ENCODE results near the gene FCHSD2.
"Not testable (repeated sequence)": the region's sequence is repeated elsewhere in the genome, so short reads cannot be mapped to it uniquely, and the experiment has no call there.

The FCHSD2 gene

GRCh38 chr11:72833811-72834493, 308.2 kb downstream of the FCHSD2 start:
- no peak for DNase-seq (ENCODE audit: low read depth)

- no peak for DNase-seq (ENCODE audit: low read depth)
These were observed 308.9 kb downstream of the FCHSD2 start for GRCh38 chr11:72833083-72833733.

GRCh38 chr11:72832301-72833082, 309.6 kb downstream of the FCHSD2 start:
- no peak for DNase-seq (ENCODE audit: low read depth)

GRCh38 chr11:72831521-72832300, 310.4 kb downstream of the FCHSD2 start:
- DNase-seq (ENCODE audit: low read depth) = peak; percentile 38

GRCh38 chr11:72829884-72830533, 312.1 kb downstream of the FCHSD2 start:
- DNase-seq (ENCODE audit: low read depth) = no peak

- no peak for DNase-seq (ENCODE audit: low read depth)
These were observed 312.9 kb downstream of the FCHSD2 start for GRCh38 chr11:72829178-72829577.

DNA sequence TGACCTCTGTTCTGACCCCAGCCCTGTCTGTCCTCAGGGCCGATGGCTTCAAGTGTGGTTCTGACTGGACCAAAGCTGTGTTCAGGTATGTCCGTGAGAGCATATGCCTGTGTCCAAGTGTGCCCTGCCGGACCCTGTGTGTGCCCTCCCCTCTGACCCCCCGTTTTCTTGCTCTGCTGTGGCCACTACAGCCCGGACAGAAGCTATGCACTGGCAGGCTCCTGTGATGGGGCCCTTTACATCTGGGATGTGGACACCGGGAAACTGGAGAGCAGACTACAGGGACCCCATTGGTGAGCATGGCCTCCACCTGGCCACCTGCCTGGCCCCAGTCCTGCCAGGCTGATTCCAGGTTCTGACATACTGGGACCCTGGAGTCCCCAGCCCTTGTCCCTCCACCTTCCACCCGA, 313.4 kb downstream of the FCHSD2 start:
- no peak for DNase-seq (ENCODE audit: low read depth)

DNA sequence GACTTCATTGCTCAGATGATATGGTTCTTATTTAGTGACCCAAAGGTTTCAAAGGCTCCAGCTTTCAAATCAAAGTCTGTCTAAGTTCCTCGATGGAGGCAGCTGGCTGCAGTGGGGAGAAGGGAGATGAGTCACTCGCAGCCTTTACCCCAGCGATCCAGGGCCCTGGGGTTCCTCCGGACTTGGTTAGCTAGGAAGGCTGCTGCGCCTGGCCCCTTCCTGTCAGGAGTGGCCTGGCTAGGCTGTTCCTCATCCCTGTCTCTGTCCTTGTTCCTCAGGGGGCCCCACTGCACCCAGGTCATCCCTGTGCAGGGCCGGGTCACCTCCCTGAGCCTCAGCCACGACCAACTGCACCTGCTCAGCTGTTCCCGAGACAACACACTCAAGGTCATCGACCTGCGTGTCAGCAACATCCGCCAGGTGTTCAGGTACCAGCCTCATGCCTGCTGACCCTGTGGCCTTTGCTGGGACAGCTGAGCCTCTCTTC, 314.0 kb downstream of the FCHSD2 start:
- no peak for DNase-seq (ENCODE audit: low read depth)

DNA sequence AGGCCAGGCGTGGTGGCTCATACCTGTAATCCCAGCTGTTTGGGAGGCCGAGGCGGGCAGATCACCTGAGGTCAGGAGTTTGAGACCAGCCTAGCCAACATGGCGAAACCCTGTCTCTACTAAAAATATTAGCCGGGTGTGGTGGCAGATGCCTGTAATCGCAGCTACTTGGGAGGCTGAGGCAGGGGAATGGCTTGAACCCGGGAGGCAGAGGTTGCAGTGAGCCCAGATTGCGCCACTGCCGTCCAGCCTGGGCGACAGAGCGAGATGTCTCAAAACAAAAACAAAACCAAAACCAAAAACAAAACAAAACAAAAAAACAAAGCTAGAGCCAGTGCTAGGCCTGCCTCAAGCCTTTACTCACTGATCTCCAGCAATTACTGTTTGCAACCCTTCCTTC, 314.5 kb downstream of the FCHSD2 start:
- DNase-seq (ENCODE audit: low read depth) = not testable (repeated sequence)

DNA sequence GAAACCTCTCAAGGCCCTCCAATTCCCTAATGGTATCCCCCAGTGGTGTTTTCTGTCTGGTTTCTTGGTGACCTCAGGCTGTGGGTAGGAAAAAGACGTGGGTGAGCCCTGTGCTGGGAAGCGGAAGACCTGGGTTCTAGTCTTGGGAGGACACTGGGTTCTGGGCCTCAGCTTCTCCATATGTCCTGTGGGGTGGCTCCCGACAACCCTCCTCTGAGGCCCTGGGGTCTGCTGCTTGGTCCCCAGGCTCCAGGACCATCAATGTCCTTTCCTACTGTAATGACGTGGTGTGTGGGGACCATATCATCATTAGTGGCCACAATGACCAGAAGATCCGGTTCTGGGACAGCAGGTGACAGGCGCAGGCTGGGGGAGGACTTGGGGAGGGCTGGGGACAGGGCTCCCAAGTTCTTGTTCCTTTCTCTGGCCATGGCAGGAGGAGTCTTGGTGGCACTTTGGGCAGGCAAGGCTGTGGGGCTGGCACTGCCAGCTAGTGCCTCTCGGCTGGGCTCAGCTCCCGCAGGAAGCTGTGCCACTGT, 315.1 kb downstream of the FCHSD2 start:
- no peak for DNase-seq (ENCODE audit: low read depth)

GRCh38 chr11:72826191-72826941, 315.8 kb downstream of the FCHSD2 start:
- no peak for DNase-seq (ENCODE audit: low read depth)

GRCh38 chr11:72825661-72826060, 316.5 kb downstream of the FCHSD2 start:
- no peak for DNase-seq (ENCODE audit: low read depth)

GRCh38 chr11:72824811-72825505, 317.2 kb downstream of the FCHSD2 start:
- no peak for DNase-seq (ENCODE audit: low read depth)

DNA sequence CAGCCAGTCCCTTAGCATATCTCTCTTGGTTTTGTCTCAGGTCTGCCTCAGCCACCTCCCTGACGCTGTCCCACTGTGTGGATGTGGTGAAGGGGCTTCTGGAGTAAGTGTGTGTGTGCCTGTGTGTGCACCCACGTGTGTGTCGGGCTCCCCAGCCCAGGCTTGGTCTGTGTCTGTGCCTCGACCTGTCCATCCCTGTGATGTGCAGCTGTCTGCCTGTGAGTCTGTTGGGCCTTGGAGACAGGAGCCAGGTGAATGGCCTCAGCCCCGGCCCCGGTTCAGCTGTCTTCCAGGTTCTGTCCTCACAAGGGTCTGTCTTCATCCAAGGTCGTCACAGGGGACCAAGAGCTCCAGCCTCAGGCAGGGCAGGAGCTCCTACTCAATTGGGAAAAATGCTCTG, 318.1 kb downstream of the FCHSD2 start:
- no peak for DNase-seq (ENCODE audit: low read depth)

- no peak for DNase-seq (ENCODE audit: low read depth)
These were observed 318.9 kb downstream of the FCHSD2 start for GRCh38 chr11:72823105-72823804.

DNA sequence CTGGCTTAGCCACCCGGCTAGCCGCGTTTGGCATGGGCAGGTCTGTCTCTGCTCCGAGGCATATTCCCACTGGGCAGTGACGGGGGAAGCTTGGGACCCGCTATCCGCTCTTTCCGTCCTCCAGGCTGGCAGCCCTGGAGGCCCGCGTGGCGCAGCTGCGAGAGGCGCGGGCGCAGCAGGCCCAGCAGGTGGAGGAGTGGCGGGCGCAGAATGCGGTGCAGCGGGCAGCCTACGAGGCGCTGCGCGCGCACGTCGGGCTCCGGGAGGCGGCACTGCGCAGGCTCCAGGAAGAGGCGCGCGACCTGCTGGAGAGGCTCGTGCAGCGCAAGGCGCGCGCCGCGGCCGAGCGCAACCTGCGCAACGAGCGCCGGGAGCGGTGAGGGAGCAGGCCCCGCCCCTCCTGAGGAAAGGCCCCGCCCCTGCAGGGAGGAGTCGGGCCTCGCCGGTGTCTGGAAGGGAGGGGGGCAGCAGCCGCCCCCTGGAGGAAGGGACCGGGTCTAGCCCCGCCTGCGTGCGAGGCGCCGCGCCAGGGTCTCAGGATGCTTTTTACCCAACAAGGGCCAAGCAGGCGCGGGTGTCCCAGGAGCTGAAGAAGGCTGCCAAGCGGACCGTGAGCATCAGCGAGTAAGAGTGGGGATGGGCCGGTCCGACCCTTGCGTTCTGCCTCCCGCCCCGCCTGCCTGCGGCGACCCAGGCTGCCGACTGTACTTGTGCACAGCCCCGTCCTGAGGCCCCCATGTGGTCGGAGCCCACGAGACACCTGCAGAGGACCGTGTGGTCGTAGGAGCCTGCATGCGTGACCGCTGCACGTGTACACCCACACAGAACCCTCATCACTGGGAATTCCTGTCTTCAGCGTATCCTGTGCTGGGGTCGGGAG, 320.0 kb downstream of the FCHSD2 start:
- no peak for DNase-seq (ENCODE audit: low read depth)

DNA sequence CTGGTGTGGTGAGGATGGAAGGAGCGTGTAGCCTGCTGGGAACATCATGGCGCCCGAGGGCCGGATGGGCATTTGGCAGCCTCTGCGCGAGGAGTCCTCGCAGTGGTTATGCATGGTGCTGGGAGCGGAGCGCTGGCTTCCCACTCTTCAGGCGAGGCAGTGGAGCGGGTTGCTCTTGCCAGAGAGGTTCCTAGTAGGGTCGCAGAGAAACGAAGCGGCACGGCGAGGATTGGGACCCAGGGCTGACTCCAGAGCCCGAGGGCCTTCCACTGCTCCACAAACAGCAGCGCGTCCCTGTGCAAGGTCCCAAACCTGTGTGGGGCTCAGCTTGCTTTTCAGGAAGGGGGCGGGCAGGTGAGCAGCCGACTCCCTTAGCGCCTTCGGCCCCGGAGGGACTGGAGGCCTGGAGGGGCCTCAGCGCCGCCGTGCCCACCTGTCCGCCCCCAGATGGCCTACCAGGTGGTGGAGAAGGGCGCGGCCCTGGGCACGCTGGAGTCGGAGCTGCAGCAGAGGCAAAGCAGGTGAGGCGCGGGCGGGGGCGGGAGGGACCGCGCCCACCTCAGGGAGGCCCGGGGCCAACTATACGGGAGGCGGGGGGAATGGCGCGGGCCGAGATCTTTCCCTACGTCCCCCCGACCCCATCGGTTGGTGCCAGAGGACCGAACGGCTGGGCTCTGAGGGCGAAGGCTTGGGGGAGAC, 320.7 kb downstream of the FCHSD2 start:
- no peak for DNase-seq (ENCODE audit: low read depth)
